ENCODE data around the gene TPD52L2. TPM values are rescaled to one million over a fixed set of nuclear protein-coding genes. Genes with fewer than 3 reads are reported as not detected.

The TPD52L2 gene
- total RNA-seq, 1 donor from 2014 or later, result 88.1 TPM

- TF ChIP-seq, protein P1, sequence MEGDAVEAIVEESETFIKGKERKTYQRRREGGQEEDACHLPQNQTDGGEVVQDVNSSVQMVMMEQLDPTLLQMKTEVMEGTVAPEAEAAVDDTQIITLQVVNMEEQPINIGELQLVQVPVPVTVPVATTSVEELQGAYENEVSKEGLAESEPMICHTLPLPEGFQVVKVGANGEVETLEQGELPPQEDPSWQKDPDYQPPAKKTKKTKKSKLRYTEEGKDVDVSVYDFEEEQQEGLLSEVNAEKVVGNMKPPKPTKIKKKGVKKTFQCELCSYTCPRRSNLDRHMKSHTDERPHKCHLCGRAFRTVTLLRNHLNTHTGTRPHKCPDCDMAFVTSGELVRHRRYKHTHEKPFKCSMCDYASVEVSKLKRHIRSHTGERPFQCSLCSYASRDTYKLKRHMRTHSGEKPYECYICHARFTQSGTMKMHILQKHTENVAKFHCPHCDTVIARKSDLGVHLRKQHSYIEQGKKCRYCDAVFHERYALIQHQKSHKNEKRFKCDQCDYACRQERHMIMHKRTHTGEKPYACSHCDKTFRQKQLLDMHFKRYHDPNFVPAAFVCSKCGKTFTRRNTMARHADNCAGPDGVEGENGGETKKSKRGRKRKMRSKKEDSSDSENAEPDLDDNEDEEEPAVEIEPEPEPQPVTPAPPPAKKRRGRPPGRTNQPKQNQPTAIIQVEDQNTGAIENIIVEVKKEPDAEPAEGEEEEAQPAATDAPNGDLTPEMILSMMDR (IDR thresholded peaks at IDR 0.05; ENCODE audit: unreplicated experiment), result no peak
- peaks cover 3% of the 10 kb centered on the region for H3K27me3 Mint-ChIP-seq
- no peak overlapping the region for H3K27ac Mint-ChIP-seq
- H3K36me3 Mint-ChIP-seq (ENCODE audit: insufficient read depth), result peaks cover 1% of the 10 kb centered on the region
- peaks cover 28% of the 10 kb centered on the region for H3K4me1 Mint-ChIP-seq (ENCODE audit: low read depth)
- DNase-seq (ENCODE audit: low spot score, unreplicated experiment), result peak; percentile 59
- no peaks in the 10 kb centered on the region for H3K9me3 Mint-ChIP-seq (ENCODE audit: low read depth)
- H3K4me3 Mint-ChIP-seq (ENCODE audit: low read depth), result peak overlapping the region; percentile 63
These were observed 32.9 kb upstream of the TPD52L2 start for GRCh38 chr20:63831993-63832686.

DNA sequence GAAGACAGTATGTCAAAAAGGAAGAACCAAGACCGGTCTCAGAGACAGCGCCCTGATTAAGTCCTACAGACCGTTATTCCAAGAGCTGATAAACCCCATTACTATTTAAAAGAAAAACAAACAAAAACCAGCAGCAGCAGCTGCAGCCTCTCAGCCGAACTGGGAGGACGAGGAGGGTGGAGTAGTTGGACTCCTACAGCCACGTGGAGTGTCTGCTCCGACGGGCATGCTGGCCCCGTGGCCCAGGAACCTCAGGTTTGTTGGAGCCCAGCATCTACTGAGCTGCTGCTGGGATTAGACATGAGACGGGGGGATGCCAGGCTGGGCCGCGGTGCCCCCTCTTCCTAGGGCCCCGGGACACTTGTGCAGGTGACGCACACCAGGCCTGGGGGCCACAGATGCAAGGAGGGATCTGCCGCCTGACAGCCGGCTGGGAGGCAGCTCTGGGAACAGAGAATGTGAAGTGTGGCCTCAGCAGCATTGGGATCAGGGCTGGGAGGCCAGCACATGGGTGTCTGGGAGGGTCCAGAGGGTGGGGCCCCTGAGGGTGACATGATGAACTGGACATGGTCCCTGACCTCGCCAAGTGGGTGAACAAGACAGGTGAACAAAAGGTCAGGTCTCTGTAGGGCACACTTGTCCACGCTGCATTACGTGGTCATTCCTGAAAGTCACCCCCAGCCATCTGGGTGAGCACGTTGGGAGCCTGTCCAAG, 31.1 kb upstream of the TPD52L2 start:
- no peak for DNase-seq (ENCODE audit: low spot score, unreplicated experiment)
- peak overlapping the region; percentile 16 for H3K4me3 Mint-ChIP-seq (ENCODE audit: low read depth)

DNA sequence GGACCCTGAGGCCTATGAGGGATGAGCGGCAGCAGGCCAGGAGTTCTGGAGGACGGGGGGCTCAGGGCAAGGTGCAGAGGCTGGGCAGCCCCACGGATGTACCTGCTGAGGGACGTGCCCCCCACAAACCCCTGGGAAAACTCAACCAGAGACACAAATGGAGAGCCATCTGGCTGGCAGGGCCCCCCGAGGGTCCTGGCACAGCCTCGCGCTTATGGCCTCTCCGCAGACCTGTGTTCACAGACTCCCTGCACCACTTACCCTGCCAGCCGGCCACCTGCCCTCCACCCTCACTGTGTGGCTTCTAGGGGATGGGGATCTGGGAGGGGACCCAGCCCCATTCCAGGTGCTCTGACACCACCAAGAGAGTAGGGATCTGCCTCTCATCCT, 30.6 kb upstream of the TPD52L2 start:
- Mint-ChIP-seq H3K27me3 (peaks cover 9% of the 10 kb centered on the region), H3K4me3 (ENCODE audit: low read depth) (no peak overlapping the region), H3K36me3 (ENCODE audit: insufficient read depth) (no peaks in the 10 kb centered on the region), H3K27ac (no peak overlapping the region), H3K4me1 (ENCODE audit: low read depth) (peaks cover 17% of the 10 kb centered on the region), H3K9me3 (ENCODE audit: low read depth) (no peaks in the 10 kb centered on the region)
- TF ChIP-seq, protein P1 (IDR thresholded peaks at IDR 0.05; ENCODE audit: unreplicated experiment), result no peak
- no peak for DNase-seq (ENCODE audit: low spot score, unreplicated experiment)

More for the DNA sequence above, 31.1 kb upstream of the TPD52L2 start:
- no peak overlapping the region for H3K27ac Mint-ChIP-seq
- H3K9me3 Mint-ChIP-seq (ENCODE audit: low read depth), result no peaks in the 10 kb centered on the region
- H3K36me3 Mint-ChIP-seq (ENCODE audit: insufficient read depth), result no peaks in the 10 kb centered on the region
- peaks cover 9% of the 10 kb centered on the region for H3K27me3 Mint-ChIP-seq
- TF ChIP-seq, protein P1 (IDR thresholded peaks at IDR 0.05; ENCODE audit: unreplicated experiment), result no peak
- H3K4me1 Mint-ChIP-seq (ENCODE audit: low read depth), result peaks cover 22% of the 10 kb centered on the region

DNA sequence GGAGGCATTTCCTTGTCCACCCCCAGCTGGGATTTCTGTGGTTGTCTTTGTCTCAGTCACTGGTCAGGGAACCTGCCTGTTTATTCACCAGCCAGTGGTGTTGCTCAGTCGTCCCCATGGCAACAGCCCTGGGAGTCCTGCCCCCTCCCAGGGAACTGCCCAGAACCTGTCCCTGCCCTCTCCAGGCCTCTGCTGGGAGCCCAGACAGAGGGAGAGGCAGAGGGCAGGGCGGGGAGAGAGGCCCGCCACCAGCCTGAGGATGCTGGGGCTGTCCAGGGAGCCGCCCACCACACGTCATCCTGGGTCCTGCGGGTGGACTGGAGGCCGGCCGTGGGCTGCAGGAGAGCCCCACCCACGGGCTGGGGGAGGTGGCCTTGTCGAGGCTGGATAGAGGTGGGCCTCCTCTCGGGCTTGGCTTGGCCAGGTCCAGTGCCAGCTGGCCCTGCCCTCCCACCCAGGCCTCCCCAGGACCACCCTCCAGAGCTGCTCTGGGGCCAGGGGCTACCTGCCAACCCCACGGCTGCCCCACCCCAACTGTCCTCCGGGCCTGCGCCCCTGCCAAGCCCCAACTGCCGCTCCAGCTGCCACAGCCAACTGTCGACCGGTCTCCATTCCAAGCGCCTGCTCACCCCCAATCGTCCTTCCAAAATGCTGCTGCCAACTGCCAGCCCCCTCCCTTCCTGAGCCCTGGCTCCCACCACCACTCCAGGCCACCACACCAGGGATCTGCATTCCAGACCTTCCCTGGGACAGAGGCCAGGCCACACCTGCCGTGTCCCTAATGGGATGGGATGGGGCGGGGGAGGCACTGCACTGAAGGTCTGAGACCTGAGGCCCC, 29.8 kb upstream of the TPD52L2 start:
- Mint-ChIP-seq H3K9me3 (ENCODE audit: low read depth) (no peaks in the 10 kb centered on the region), H3K4me3 (ENCODE audit: low read depth) (no peak overlapping the region), H3K36me3 (ENCODE audit: insufficient read depth) (no peaks in the 10 kb centered on the region), H3K27ac (no peak overlapping the region), H3K27me3 (peaks cover 10% of the 10 kb centered on the region), H3K4me1 (ENCODE audit: low read depth) (peaks cover 11% of the 10 kb centered on the region)
- DNase-seq (ENCODE audit: low spot score, unreplicated experiment), result peak; percentile 76
- TF ChIP-seq, protein P1 (IDR thresholded peaks at IDR 0.05; ENCODE audit: unreplicated experiment), result no peak
